ENCODE measurements around the gene MCMBP.

GRCh38 chr10:119826771-119827170 is 45.9 kb downstream of the MCMBP start:
- TF ChIP-seq POLR2A (IDR thresholded peaks at IDR 0.05) (no peak), CTCF (IDR thresholded peaks at IDR 0.05) (no peak)

Data from testis (tissue), 2 donors.